GDM1 (cell line): ENCODE measurements around the gene PCDHB7.
"Not testable (repeated sequence)": the region's sequence is repeated elsewhere in the genome, so short reads cannot be mapped to it uniquely, and the experiment has no call there.

ENCODE experiments used
- DNase-seq: peaks from one replicate; lab custom pipeline; 2025; lab: John Stamatoyannopoulos, UW

PCDHB7 gene

DNA sequence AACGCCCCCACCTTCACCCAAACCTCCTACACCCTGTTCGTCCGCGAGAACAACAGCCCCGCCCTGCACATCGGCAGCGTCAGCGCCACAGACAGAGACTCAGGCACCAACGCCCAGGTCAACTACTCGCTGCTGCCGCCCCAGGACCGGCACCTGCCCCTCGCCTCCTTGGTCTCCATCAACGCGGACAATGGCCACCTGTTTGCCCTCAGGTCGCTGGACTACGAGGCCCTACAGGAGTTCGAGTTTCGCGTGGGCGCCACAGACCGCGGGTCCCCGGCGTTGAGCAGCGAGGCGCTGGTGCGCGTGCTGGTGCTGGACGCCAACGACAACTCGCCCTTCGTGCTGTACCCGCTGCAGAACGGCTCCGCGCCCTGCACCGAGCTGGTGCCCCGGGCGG, 52.4 kb downstream of the PCDHB7 start:
- not testable (repeated sequence) for DNase-seq

DNA sequence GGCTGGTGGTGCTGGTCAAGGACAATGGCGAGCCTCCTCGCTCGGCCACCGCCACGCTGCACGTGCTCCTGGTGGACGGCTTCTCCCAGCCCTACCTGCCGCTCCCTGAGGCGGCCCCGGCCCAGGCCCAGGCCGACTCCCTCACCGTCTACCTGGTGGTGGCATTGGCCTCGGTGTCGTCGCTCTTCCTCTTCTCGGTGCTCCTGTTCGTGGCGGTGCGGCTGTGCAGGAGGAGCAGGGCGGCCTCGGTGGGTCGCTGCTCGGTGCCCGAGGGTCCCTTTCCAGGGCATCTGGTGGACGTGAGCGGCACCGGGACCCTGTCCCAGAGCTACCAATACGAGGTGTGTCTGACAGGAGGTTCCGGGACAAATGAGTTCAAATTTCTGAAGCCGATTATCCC, 53.0 kb downstream of the PCDHB7 start:
- not testable (repeated sequence) for DNase-seq
